Panc1 (cell line): ENCODE results near the gene SRGAP3. TPM values are rescaled to one million over a fixed set of nuclear protein-coding genes. Genes with fewer than 3 reads are reported as not detected.

Experiments
- ATAC-seq: fragments of 200-7000 bp; cut with Tn5 transposase; 2 replicates; pipeline ENCODE4 v1.9.1; 2020; ENCODE audit warnings: mild to moderate bottlenecking, moderate library complexity
- BruUV-seq: library from RNA; stranded (reverse); fragments of 400-500 nt; replicated peaks from 2 replicates; lab custom pipeline; 2021; lab: Mats Ljungman, UMichigan
- CTCF ChIA-PET: fragments of 300-600 bp; sonication (Branson Sonifier 250); formaldehyde crosslinking; loops from one replicate; lab custom pipeline; 2022; ENCODE audit warnings: antibody characterized with exemption; lab: Charles Lee
- POLR2A ChIA-PET: fragments of 300-600 bp; sonication (Branson Sonifier 250); formaldehyde crosslinking; loops from one replicate; lab custom pipeline; 2022; ENCODE audit warnings: antibody characterized with exemption; lab: Charles Lee
- DNase-seq: peaks from one replicate; pipeline ENCODE4 v3.0.0-alpha.2; 2010; ENCODE audit warnings: low read depth, low spot score
- H3K27ac ChIP-seq: 2 replicates; pipeline ENCODE4 v1.5.1; 2011; ENCODE audit warnings: mild to moderate bottlenecking, low read length, inconsistent platforms
- H3K27me3 ChIP-seq: fragments of 200-500 bp; sonication (Bioruptor generic); 2 replicates; pipeline ENCODE4 v1.6.0; 2014; ENCODE audit warnings: low read length, inconsistent platforms; ENCODE audit not compliant: control insufficient read depth, insufficient read depth
- H3K36me3 ChIP-seq: fragments of 200-500 bp; sonication (Bioruptor generic); 2 replicates; pipeline ENCODE4 v1.5.1; 2014; ENCODE audit warnings: inconsistent platforms, mild to moderate bottlenecking, low read length, moderate library complexity; ENCODE audit not compliant: control insufficient read depth, insufficient read depth
- H3K4me1 ChIP-seq: 2 replicates; pipeline ENCODE4 v1.5.1; 2011; ENCODE audit warnings: inconsistent platforms, mild to moderate bottlenecking, low read length, moderate library complexity; ENCODE audit not compliant: control insufficient read depth, insufficient read depth
- H3K4me3 ChIP-seq, 2 experiments: 2 replicates each; pipeline ENCODE4 v1.5.1; 2011 to 2012; ENCODE audit warnings: low read depth in 2 of 2, low read length in 2 of 2, mild to moderate bottlenecking in 2 of 2, inconsistent platforms in 1 of 2, moderate library complexity in 1 of 2
- H3K9me3 ChIP-seq: fragments of 200-500 bp; sonication (Bioruptor generic); 2 replicates; pipeline ENCODE4 v1.5.1; 2014; ENCODE audit warnings: low read depth, mild to moderate bottlenecking, inconsistent platforms, low read length, moderate library complexity; ENCODE audit not compliant: control insufficient read depth, insufficient read depth
- POLR2AphosphoS5 ChIP-seq: IDR thresholded peaks from 2 replicates; pipeline ENCODE4 v1.6.1; 2012; ENCODE audit warnings: mild to moderate bottlenecking, low read depth, low read length, moderate library complexity
- SIN3A ChIP-seq: IDR thresholded peaks from 2 replicates; pipeline ENCODE4 v1.6.1; 2012; ENCODE audit warnings: low read depth, mild to moderate bottlenecking, low read length, moderate library complexity, borderline replicate concordance; ENCODE audit not compliant: insufficient read depth
- TCF7L2 ChIP-seq: IDR thresholded peaks from 2 replicates; pipeline ENCODE4 v1.6.1; 2011; ENCODE audit warnings: mild to moderate bottlenecking, low read depth, low read length, inconsistent platforms
- in situ Hi-C: cut with HindIII; loops from 2 replicates; pipeline ENCODE4 v1.10.0; 2016; ENCODE audit warnings: low sequenced_read_pairs, low pct_unique_long_range_greater_than_20kb
- intact Hi-C: fragments of 100-400 bp; cut with micrococcal nuclease; formaldehyde crosslinking; loops from one replicate; pipeline ENCODE4 v1.10.0; 2022; ENCODE audit not compliant: unreplicated experiment
- total RNA-seq: library from RNA; stranded (reverse); gene quantifications from one replicate; pipeline ENCODE4 v1.2.1, GENCODE V29; 2021; ENCODE audit not compliant: unreplicated experiment
- TF ChIP-seq, protein P1 (sequence below): fragments of 450-650 bp; IDR thresholded peaks from 2 replicates; pipeline ENCODE4 v1.5.1; 2017; ENCODE audit warnings: mild to moderate bottlenecking
- TF ChIP-seq, protein P2 (sequence below), 2 experiments: IDR thresholded peaks; 2 replicates each; pipeline ENCODE4 v1.6.1; 2011 to 2012; ENCODE audit warnings: low read depth in 2 of 2, control low read depth in 1 of 2, low read length in 1 of 2, mild to moderate bottlenecking in 1 of 2, moderate library complexity in 1 of 2; ENCODE audit not compliant: insufficient read depth in 1 of 2

Gene SRGAP3
- total RNA-seq, 1 experiment from 2014 or later, result 0.82 TPM

DNA sequence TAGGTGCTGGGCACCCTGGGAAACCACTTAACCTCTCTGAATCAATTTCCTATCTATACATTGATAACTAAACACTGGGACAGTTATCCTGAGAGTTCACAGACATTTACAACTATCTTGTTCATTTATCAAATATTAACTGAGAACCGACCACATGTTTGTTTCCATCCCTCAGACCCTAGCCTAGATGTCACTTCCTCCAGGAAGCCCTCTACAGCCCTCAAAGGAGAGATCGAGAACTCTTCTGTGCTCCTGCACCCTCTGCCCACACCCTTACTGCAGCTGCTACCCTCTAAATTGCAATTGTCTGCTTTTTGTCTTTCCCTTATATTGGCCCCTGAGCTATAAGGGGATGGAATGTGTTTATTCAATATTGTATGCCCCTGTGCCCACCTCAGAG is 46.1 kb downstream of the SRGAP3 start:
- BruUV-seq, result no TSS peak
- in situ Hi-C loops (no loop called here), intact Hi-C loops (no loop called here)
- Histone ChIP-seq H3K27ac (no peak overlapping the region), H3K4me3 (no peak overlapping the region), H3K4me1 (no peaks in the 10 kb centered on the region), H3K36me3 (no peaks in the 10 kb centered on the region), H3K27me3 (no peaks in the 10 kb centered on the region), H3K9me3 (no peaks in the 10 kb centered on the region)
- no peak for DNase-seq
- ATAC-seq, result no peak
- CTCF ChIA-PET, result no interaction called here
- POLR2A ChIA-PET, result no interaction called here
- TF ChIP-seq TCF7L2 (no peak), SIN3A (no peak), POLR2AphosphoS5 (no peak)
- TF ChIP-seq, protein P1, sequence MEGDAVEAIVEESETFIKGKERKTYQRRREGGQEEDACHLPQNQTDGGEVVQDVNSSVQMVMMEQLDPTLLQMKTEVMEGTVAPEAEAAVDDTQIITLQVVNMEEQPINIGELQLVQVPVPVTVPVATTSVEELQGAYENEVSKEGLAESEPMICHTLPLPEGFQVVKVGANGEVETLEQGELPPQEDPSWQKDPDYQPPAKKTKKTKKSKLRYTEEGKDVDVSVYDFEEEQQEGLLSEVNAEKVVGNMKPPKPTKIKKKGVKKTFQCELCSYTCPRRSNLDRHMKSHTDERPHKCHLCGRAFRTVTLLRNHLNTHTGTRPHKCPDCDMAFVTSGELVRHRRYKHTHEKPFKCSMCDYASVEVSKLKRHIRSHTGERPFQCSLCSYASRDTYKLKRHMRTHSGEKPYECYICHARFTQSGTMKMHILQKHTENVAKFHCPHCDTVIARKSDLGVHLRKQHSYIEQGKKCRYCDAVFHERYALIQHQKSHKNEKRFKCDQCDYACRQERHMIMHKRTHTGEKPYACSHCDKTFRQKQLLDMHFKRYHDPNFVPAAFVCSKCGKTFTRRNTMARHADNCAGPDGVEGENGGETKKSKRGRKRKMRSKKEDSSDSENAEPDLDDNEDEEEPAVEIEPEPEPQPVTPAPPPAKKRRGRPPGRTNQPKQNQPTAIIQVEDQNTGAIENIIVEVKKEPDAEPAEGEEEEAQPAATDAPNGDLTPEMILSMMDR, result no peak
- TF ChIP-seq, protein P2, sequence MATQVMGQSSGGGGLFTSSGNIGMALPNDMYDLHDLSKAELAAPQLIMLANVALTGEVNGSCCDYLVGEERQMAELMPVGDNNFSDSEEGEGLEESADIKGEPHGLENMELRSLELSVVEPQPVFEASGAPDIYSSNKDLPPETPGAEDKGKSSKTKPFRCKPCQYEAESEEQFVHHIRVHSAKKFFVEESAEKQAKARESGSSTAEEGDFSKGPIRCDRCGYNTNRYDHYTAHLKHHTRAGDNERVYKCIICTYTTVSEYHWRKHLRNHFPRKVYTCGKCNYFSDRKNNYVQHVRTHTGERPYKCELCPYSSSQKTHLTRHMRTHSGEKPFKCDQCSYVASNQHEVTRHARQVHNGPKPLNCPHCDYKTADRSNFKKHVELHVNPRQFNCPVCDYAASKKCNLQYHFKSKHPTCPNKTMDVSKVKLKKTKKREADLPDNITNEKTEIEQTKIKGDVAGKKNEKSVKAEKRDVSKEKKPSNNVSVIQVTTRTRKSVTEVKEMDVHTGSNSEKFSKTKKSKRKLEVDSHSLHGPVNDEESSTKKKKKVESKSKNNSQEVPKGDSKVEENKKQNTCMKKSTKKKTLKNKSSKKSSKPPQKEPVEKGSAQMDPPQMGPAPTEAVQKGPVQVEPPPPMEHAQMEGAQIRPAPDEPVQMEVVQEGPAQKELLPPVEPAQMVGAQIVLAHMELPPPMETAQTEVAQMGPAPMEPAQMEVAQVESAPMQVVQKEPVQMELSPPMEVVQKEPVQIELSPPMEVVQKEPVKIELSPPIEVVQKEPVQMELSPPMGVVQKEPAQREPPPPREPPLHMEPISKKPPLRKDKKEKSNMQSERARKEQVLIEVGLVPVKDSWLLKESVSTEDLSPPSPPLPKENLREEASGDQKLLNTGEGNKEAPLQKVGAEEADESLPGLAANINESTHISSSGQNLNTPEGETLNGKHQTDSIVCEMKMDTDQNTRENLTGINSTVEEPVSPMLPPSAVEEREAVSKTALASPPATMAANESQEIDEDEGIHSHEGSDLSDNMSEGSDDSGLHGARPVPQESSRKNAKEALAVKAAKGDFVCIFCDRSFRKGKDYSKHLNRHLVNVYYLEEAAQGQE (IDR thresholded peaks at IDR 0.05; ENCODE audit: insufficient read depth in 1 of 2, low read depth in 2 of 2, low read length in 1 of 2), result no peak

DNA sequence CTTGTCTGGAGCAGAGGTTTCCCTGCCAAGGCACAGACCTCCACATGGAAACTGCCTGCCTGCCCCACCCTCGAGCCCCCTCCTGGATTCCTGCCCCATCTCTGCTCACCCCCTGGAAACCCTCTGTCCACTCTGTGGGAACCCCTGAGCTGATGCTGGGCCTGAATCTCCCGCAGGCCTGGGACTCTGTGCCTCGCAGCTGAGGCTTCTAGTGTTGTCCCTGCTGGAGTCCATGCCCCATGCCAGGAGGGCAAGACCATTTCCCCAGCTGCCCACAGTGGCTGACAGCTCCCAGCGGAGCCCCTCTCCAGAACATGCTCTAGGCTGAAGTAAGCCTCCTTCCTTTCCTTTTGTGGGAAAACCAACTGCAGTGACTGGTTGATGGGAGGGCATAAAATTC is 46.9 kb downstream of the SRGAP3 start:
- peaks cover under 1% of the 10 kb centered on the region; the same call in 1 of the 2 replicates for H3K27me3 ChIP-seq
- no peak overlapping the region for H3K27ac ChIP-seq
- in situ Hi-C loops (no loop called here), intact Hi-C loops (no loop called here)
- DNase-seq, result no peak
- no peak for ATAC-seq
- no peaks in the 10 kb centered on the region for H3K36me3 ChIP-seq
- no TSS peak for BruUV-seq
- CTCF ChIA-PET, result no interaction called here
- no peaks in the 10 kb centered on the region for H3K4me1 ChIP-seq
- H3K9me3 ChIP-seq, result no peaks in the 10 kb centered on the region
- POLR2A ChIA-PET, result no interaction called here
- no peak for TF ChIP-seq POLR2AphosphoS5
- TF ChIP-seq TCF7L2, result no peak
- TF ChIP-seq SIN3A, result no peak
- TF ChIP-seq, protein P1, result no peak
- TF ChIP-seq, protein P2 (IDR thresholded peaks at IDR 0.05; ENCODE audit: insufficient read depth in 1 of 2, low read depth in 2 of 2, low read length in 1 of 2), result no peak
- H3K4me3 ChIP-seq, result no peak overlapping the region
